Activated CD8-positive, alpha-beta T cell treated with anti-CD3 and anti-CD28 coated beads for 36 hours (primary cell): ENCODE measurements around the gene ZC4H2. TPM values are rescaled to one million over a fixed set of nuclear protein-coding genes. Genes with fewer than 3 reads are reported as not detected.

Source experiments
- ATAC-seq: fragments of 200-7000 bp; cut with Tn5 transposase; one replicate; pipeline ENCODE4 v1.10.0; 2021; ENCODE audit warnings: mild to moderate bottlenecking, moderate library complexity
- CTCF ChIA-PET: fragments of 350-600 bp; sonication (Branson Sonifier 250); formaldehyde crosslinking; loops from one replicate; lab custom pipeline; 2021; ENCODE audit warnings: antibody characterized with exemption; lab: Charles Lee
- POLR2A ChIA-PET: fragments of 350-600 bp; sonication (Branson Sonifier 250); formaldehyde crosslinking; loops from one replicate; lab custom pipeline; 2021; ENCODE audit warnings: antibody characterized with exemption; lab: Charles Lee
- DNase-seq: peaks from one replicate; pipeline ENCODE4 v3.0.0-alpha.2; 2020
- H3K27ac Mint-ChIP-seq: one replicate; pipeline ENCODE4 v1.8.0; 2021; ENCODE audit warnings: mild to moderate bottlenecking, mixed read lengths
- H3K27me3 Mint-ChIP-seq: one replicate; pipeline ENCODE4 v1.8.0; 2021; ENCODE audit warnings: mixed read lengths
- H3K36me3 Mint-ChIP-seq: one replicate; pipeline ENCODE4 v1.8.0; 2021; ENCODE audit warnings: low read depth, mixed read lengths
- H3K4me1 Mint-ChIP-seq: one replicate; pipeline ENCODE4 v1.8.0; 2021; ENCODE audit warnings: low read depth, mixed read lengths
- H3K4me3 Mint-ChIP-seq: one replicate; pipeline ENCODE4 v1.8.0; 2021; ENCODE audit warnings: mild to moderate bottlenecking, moderate library complexity, mixed read lengths
- H3K9me3 Mint-ChIP-seq: one replicate; pipeline ENCODE4 v1.8.0; 2021; ENCODE audit warnings: mixed read lengths
- intact Hi-C: fragments of 100-400 bp; cut with micrococcal nuclease; formaldehyde crosslinking; loops from one replicate; pipeline ENCODE4 v1.10.0; 2022
- total RNA-seq, 2 experiments: library from RNA; stranded (reverse); gene quantifications; one replicate each; pipeline ENCODE4 v1.2.3, GENCODE V29; 2021
- TF ChIP-seq, protein P1 (sequence below): fragments of 200-600 bp; IDR thresholded peaks from one replicate; pipeline ENCODE4 v1.8.0; 2022; ENCODE audit warnings: antibody characterized with exemption, mild to moderate bottlenecking

Gene ZC4H2
- total RNA-seq, 2 experiments from 2014 or later, result 10.3 to 10.7 TPM

GRCh38 chrX:64867217-64867616 is 109.0 kb downstream of the ZC4H2 start:
- TF ChIP-seq, protein P1, sequence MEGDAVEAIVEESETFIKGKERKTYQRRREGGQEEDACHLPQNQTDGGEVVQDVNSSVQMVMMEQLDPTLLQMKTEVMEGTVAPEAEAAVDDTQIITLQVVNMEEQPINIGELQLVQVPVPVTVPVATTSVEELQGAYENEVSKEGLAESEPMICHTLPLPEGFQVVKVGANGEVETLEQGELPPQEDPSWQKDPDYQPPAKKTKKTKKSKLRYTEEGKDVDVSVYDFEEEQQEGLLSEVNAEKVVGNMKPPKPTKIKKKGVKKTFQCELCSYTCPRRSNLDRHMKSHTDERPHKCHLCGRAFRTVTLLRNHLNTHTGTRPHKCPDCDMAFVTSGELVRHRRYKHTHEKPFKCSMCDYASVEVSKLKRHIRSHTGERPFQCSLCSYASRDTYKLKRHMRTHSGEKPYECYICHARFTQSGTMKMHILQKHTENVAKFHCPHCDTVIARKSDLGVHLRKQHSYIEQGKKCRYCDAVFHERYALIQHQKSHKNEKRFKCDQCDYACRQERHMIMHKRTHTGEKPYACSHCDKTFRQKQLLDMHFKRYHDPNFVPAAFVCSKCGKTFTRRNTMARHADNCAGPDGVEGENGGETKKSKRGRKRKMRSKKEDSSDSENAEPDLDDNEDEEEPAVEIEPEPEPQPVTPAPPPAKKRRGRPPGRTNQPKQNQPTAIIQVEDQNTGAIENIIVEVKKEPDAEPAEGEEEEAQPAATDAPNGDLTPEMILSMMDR, result no peak
- Mint-ChIP-seq H3K36me3 (peaks cover 6% of the 10 kb centered on the region), H3K27ac (no peak overlapping the region), H3K27me3 (no peaks in the 10 kb centered on the region), H3K4me1 (peaks cover 10% of the 10 kb centered on the region), H3K4me3 (no peak overlapping the region), H3K9me3 (peaks cover 21% of the 10 kb centered on the region)
- CTCF ChIA-PET, result interaction anchor here (0.6 kb wide), 1 partner anchor 618 kb away, joined by 3 read pairs; no protein-coding TSS in a partner anchor
- intact Hi-C loops, result no loop called here
- ATAC-seq (no peak), DNase-seq (no peak)
- POLR2A ChIA-PET, result no interaction called here

Other genes starting within 250 kb of the ZC4H2 start
- gene ZC3H12B, start 58.4 kb upstream of the ZC4H2 start, total RNA-seq, result 1 to 10 TPM; 1.2 to 1.4 TPM